ENCODE measurements around the gene MAGEA10. TPM values are rescaled to one million over a fixed set of nuclear protein-coding genes. Genes with fewer than 3 reads are reported as not detected.
"Not testable (repeated sequence)": the region's sequence is repeated elsewhere in the genome, so short reads cannot be mapped to it uniquely, and the experiment has no call there.

The MAGEA10 gene
- not detected in 2 replicates for total RNA-seq

- no peak for DNase-seq
Observed at GRCh38 chrX:152138388-152138784, at the start of gene MAGEA10. Gene MAGEA10, minus strand, starts transcription at chrX:152138577. Its CDS starts 2,957 bp downstream, at chrX:152135620.

GRCh38 chrX:152177497-152178269 lies 39.3 kb upstream of the MAGEA10 start:
- no peak for DNase-seq

GRCh38 chrX:152177052-152177451 lies 38.7 kb upstream of the MAGEA10 start:
- DNase-seq = no peak

- DNase-seq = not testable (repeated sequence)
Observed at GRCh38 chrX:152175892-152176291, 37.5 kb upstream of the MAGEA10 start.

- DNase-seq = not testable (repeated sequence)
Observed at GRCh38 chrX:152173923-152174322, 35.5 kb upstream of the MAGEA10 start.

- DNase-seq = peak; percentile 3
Observed at GRCh38 chrX:152170621-152171020, 32.2 kb upstream of the MAGEA10 start.

GRCh38 chrX:152165033-152165743 lies 26.8 kb upstream of the MAGEA10 start:
- no peak for DNase-seq

- DNase-seq = no peak
Observed at GRCh38 chrX:152157042-152157441, 18.7 kb upstream of the MAGEA10 start.

GRCh38 chrX:152155766-152156310 lies 17.5 kb upstream of the MAGEA10 start:
- no peak for DNase-seq

GRCh38 chrX:152154050-152154449 lies 15.7 kb upstream of the MAGEA10 start:
- no peak for DNase-seq

GRCh38 chrX:152151256-152151655 lies 12.9 kb upstream of the MAGEA10 start:
- DNase-seq = no peak

- DNase-seq = no peak
Observed at GRCh38 chrX:152149648-152150047, 11.3 kb upstream of the MAGEA10 start.

GRCh38 chrX:152139589-152139988 lies 1.2 kb upstream of the MAGEA10 start:
- DNase-seq = no peak

- no peak for DNase-seq
Observed at GRCh38 chrX:152137771-152138387, 498 bp downstream of the MAGEA10 start.

- no peak for DNase-seq
Observed at GRCh38 chrX:152136312-152136711, 2.1 kb downstream of the MAGEA10 start.

- DNase-seq = no peak
Observed at GRCh38 chrX:152131525-152131924, 6.9 kb downstream of the MAGEA10 start.

- not testable (repeated sequence) for DNase-seq
Observed at GRCh38 chrX:152129069-152129844, 9.1 kb downstream of the MAGEA10 start.

- no peak for DNase-seq
Observed at GRCh38 chrX:152117305-152117704, 21.1 kb downstream of the MAGEA10 start.

- no peak for DNase-seq
Observed at GRCh38 chrX:152108527-152108926, 29.9 kb downstream of the MAGEA10 start.

GRCh38 chrX:152103866-152104265 lies 34.5 kb downstream of the MAGEA10 start:
- DNase-seq = no peak

GRCh38 chrX:152086141-152086540 lies 52.2 kb downstream of the MAGEA10 start:
- no peak for DNase-seq
